HG02610 (cell line): Measurements from ENCODE around the gene HORMAD1.
A peak's percentile ranks its signal among the peaks of the same experiment; 100 is the strongest.
"Not testable (repeated sequence)": the region's sequence is repeated elsewhere in the genome, so short reads cannot be mapped to it uniquely, and the experiment has no call there.

Experiments used
- ATAC-seq: cut with Tn5 transposase; IDR thresholded peaks from one replicate; pipeline ENCODE4 v1.9.1; 2021; ENCODE audit warnings: mild to moderate bottlenecking, moderate library complexity; ENCODE audit not compliant: unreplicated experiment

Gene HORMAD1, protein sequence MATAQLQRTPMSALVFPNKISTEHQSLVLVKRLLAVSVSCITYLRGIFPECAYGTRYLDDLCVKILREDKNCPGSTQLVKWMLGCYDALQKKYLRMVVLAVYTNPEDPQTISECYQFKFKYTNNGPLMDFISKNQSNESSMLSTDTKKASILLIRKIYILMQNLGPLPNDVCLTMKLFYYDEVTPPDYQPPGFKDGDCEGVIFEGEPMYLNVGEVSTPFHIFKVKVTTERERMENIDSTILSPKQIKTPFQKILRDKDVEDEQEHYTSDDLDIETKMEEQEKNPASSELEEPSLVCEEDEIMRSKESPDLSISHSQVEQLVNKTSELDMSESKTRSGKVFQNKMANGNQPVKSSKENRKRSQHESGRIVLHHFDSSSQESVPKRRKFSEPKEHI

DNA sequence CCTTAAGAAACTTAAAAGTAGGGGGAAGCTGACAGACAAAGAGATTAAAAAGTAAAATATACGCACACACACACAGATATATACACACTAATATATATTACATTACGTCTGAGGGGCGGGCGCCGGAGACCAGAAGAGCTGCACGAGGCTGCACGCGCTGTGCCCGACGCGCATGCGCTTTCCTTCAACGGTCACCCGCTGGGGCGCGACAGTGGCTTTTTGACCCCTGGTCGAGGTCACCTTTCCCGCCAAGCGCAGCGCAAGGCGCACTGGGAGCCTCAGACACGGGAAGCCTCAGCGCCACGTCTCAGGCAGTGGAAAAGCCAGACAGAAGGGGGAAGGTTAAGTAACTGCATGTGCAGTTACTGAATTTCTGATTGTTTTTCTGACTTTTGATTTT lies at the start of gene HORMAD1:
TSS of gene HORMAD1 (minus strand) at position 193 of the 400 bp plus-strand sequence. CDS start 1,390 bp downstream, outside the sequence.
- no peak for ATAC-seq

DNA sequence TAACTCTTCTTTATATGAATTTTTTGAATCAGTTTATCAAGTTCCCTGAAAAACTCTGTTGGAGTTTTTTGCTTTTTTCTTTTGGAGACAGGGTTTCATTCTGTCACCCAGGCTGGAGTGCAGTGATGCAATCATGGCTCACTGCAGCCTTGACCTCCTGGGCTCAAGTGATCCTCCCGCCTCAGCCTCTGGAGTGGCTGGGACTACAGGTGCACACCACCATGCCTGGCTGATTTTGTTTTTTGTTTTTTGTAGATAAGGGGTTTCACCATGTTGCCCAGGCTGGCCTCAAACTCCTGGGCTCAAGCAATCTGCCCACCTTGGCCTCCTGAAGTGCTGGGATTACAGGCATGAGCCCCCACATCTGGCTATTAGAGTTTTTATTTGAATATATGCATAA lies 47.0 kb upstream of the HORMAD1 start:
- not testable (repeated sequence) for ATAC-seq

GRCh38 chr1:150765977-150766301 lies 45.2 kb upstream of the HORMAD1 start:
- peak; percentile 9 for ATAC-seq

DNA sequence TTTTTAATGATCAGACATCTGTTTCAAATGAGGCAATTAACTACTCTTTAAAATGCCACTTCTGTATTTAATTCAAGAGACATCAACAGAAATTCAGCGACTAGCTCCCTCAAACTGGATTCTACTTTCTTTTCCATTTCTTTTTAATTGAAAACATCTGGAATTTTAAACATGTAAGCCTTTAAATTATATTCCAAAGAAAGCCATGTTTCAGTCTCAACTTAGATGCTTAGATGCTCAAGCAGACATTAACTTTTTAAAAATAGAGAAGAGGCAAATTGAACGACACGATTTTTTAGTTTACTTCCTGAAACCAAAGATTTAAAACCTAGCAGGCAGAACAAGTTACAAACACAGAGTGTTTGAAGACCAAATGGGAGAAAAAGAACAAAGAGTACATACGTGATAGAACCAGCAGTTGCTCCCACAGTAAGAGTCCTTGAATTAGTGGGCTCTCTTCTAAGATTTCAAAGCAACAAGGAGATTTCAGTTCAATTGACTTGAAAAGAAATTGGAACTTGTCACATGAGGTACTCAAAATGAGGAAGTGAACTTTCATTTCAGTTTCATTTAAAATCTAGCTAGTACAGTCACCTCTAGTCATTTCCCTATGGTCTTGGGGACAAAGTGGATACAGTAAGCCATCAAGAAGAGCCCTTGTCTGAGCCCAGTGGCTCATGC lies 44.7 kb upstream of the HORMAD1 start, which contains the start of gene CTSS:
TSS of gene CTSS (minus strand) at position 483 of the 681 bp plus-strand sequence. CDS start 1,015 bp downstream, outside the sequence.
- peak; percentile 86 for ATAC-seq

DNA sequence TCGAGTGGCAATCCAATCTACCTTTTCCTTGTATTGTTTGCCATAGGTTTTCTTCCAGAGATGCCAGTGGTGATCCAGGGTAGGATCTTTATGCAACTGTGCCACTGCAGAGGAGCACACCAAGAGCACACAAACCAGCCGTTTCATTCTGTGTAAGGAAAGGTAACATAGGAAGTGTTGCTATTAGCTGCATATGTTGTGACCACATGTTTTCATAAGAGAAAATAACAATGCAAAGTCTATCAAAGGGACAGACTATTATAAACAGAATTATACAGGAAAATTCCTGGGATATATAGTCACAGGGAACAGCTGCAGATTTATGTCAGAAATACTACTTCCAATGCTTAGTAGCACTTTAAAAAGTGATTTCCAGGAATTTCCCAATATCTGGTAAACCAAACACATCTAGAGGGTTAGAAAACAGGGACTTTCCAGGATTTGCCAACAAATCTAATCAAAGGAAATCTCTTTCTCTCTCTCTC lies 44.0 kb upstream of the HORMAD1 start:
- ATAC-seq, result peak; percentile 35

- ATAC-seq, result no peak
Measured at GRCh38 chr1:150763018-150763417, 42.3 kb upstream of the HORMAD1 start.

- ATAC-seq, result no peak
Measured at GRCh38 chr1:150762552-150762951, 41.9 kb upstream of the HORMAD1 start.

DNA sequence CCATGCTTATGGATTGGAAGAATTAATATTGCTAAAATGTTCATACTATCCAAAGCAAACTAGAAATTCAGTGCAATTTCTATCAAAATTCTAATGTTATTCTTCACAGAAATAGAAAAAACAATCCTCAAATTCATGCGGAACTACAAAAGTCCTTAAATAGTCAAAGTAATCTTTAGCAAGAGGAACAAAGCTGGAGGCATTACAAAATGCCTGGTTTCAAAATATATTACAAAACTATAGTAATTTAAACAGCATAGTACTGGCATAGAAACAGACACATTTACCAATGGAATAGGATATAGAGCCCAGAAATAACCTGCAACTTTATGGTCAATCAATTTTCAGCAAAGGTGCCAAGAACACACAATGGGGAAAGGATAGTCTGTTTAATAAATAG lies 41.1 kb upstream of the HORMAD1 start:
- ATAC-seq, result no peak

GRCh38 chr1:150760013-150760412 lies 39.3 kb upstream of the HORMAD1 start:
- ATAC-seq, result no peak

GRCh38 chr1:150753416-150753815 lies 32.7 kb upstream of the HORMAD1 start:
- no peak for ATAC-seq

DNA sequence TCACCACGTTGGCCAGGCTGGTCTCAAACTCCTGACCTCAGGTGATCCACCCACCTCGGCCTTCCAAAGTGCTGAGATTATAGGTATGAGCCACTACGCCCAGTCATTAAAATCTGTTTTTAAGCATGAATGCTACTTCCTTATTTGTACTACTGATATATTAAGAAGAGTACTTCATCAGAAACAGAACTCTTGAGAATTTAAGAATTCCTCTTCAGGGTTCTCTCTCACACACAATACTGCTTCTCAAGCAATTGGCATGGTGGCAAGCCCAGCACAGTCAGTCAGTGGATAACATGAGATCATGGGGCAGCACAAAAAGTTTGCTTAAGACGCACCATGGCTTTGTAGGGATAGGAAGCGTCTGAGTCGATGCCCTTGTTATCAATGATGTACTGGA lies 30.7 kb upstream of the HORMAD1 start:
- ATAC-seq, result no peak

DNA sequence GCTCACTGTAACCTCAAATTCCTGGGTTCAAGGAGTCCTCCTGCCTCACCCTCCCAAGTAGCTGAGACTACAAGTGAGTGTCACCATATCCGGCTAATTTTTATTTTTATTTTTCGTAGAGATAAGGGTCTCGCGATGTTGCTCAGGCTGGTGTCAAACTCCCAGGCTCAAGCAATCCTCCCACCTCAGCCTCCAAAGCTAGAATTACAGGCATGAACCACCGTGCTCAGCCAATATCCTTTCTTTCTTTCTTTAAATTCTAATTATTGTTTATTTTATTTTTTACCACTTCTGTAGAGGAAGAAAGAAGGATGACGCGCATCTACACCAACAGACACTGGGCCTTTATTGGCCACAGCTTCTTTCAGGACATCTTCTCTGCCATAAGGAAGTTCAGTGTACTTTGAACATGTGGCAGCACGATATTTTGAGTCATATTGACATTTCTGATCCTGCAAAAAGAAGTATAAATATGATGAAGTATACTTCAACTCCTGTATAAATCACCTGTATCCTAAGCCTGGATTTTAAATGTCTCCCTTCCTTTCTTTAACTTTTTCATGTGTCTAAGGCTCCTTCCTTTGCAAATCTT lies 29.1 kb upstream of the HORMAD1 start:
- no peak for ATAC-seq

- no peak for ATAC-seq
Measured at GRCh38 chr1:150748878-150749719, 28.4 kb upstream of the HORMAD1 start.

GRCh38 chr1:150730130-150730721 lies 9.5 kb upstream of the HORMAD1 start:
- ATAC-seq, result no peak

DNA sequence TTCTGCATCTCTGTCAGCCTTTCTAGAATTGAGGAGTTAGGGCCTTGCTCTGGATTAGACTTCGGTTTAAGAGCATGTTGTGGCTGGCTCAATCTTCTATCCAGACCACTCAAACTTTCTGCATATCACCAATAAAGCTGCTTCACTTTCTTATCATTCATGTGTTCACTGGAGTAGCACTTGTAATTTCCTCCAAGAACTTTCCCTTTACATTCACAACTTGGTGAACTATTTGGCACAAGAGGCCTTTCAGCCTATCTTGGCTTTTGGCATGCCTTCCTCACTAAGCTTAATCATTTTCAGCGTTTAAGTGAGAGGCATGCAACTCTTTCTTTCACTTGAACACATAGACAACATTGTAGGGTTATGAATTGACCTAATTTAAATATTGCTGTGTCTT lies 3.6 kb upstream of the HORMAD1 start:
- ATAC-seq, result no peak

DNA sequence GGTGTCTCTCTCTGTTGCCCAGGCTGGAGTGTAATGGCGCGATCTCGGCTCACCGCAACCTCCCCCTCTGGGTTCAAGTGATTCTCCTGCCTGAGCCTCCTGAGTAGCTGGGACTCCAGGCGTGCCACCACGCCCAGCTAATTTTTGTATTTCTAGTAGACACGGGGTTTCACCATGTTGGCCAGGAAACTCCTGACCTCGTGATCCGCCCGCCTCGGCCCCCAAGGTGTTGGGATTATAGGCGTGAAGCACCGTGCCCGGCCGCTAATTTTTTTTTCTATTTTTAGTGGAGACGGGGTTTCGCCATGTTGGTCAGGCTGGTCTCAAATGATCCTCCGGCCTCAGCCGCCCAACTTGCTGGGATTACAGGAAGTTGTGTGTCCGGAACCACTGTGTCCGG lies 597 bp downstream of the HORMAD1 start:
- no peak for ATAC-seq

DNA sequence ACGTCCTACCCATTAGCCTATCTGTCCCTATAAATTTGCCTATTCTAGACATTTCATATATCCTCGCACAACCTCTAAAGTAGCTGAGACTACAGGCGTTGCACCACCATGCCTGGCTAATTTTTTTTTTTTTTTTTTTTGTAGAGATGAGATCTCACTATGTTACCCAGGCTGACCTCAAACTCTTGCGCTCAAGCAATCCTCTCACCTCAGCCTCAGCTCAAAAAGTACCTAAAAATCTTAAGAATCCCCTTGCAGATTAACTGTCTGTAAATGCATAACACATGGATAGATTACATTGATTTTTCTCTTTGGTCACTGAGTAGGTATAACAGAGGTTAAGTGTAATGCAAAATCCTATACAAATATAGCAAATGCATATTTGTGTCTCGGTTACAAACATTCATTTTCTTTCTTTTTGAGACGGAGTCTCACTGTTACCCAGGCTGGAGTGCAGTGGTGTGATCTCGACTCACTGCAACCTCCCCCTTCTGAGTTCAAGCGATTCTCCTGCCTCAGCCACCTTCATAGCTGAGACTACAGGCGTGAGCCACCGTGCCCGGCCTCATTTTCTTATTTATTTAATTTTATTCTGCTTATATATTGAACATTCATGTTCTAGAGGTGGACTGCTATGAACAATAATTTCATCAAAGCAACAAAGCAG lies 2.3 kb downstream of the HORMAD1 start:
- ATAC-seq, result no peak

GRCh38 chr1:150709031-150709430 lies 11.7 kb downstream of the HORMAD1 start:
- not testable (repeated sequence) for ATAC-seq

- peak; percentile 84 for ATAC-seq
Measured at GRCh38 chr1:150708595-150708994, 12.1 kb downstream of the HORMAD1 start.

DNA sequence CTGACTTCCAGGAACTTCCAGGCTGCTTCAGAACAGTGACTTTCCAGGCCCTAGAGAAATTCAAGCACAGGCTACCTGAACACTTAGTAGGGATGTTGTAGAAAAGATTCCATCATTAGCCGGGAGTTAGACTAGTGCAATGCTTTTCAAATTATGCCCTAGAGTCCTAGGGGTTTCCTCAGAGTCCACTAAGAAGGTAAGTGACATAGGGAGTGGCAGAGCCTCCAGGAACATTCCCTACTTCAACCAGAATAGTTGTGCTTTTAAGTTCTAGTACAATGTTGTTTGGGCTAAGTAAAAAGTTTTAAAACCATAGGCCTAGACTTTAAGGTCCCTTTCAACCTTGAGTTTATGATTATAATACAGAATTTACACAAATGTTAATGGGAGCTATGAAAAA lies 14.6 kb downstream of the HORMAD1 start:
- no peak for ATAC-seq
